ENCODE measurements around the gene HLF.
"Not testable (repeated sequence)": the region's sequence is repeated elsewhere in the genome, so short reads cannot be mapped to it uniquely, and the experiment has no call there.

The HLF gene

DNA sequence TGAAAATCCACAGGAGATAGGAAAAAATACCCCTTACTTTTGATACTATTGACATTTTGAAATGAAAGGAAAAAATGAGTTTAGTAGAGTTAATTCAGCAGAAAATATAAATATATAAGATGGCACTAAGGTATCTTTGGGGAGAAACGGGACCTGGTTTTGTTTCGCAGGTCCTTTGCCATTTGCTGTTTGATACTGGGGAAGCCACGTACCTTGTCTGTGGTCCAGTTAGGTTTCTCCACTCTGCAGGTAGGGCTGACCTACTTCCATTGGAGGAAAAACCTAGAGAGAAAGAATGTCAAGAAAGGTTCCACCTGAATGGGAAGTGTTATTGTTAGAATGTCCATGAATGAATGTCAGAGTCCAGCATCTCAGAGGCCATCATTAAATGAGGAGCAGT, 48.1 kb downstream of the HLF start:
- DNase-seq (ENCODE audit: low spot score), result no peak

- DNase-seq (ENCODE audit: low spot score), result no peak
Measured at GRCh38 chr17:55314061-55314783, 49.5 kb downstream of the HLF start.

- no peak for DNase-seq (ENCODE audit: low spot score)
Measured at GRCh38 chr17:55314784-55315491, 50.2 kb downstream of the HLF start.

DNA sequence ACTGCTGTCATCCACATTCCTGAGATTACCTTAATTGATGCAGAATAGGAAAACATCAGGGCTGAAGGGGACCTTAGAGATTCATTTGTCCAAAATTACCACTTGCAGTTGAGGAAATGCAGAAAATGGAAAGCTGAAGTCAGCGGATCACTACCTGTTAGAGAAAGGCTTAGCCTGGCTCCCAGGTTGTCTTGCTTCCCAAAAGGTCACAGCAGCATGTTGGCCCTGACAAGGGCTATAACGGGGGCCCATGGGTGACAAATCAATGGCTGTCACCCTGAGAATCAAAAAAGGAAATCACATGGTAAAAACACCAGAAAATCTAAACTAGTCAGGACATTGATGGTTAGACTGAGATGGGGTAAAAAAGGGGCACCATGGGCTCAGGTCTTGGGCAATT, 51.7 kb downstream of the HLF start:
- DNase-seq (ENCODE audit: low spot score), result no peak

DNA sequence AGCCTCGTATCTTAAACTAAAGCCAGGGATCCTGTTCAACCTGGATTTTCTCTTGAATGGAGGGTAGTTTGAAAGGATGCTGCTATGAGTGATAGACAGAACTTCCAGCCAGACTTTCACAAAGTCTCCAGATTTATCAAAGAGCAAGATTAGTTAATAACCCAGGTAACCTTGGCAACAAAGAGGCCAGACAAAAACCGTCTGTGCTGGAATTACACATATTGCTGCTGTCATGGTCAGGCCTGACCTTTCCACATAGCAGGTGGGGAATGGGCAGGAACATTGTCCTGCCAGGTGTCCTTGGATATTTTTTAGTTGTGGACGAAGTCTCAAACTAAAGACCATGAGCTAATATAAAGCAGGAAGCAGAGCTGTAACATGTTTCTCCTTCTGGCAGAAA, 52.5 kb downstream of the HLF start:
- DNase-seq (ENCODE audit: low spot score), result no peak

DNA sequence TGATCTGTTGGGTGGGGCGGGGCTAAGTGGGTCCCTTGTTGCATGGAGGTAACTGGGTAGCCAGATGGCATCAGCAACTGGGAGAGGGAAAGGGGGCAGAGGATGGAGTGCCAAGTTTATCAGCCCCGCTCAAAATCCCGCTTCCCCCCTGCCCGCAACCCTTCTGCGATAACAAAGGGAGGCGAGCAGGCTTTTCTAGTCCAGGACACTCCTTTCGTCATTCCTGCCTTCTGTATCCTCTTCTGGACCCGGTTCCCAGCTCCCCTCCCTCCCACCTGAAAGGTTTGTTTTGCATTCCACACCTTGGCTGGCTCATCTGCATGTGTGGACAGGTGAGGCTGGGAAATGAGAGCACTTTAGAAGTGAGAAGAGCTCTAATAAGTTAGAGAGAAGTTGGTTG, 53.3 kb downstream of the HLF start:
- no peak for DNase-seq (ENCODE audit: low spot score)

GRCh38 chr17:55318715-55319487, 54.1 kb downstream of the HLF start:
- DNase-seq (ENCODE audit: low spot score), result no peak

- DNase-seq (ENCODE audit: low spot score), result no peak
Measured at GRCh38 chr17:55319933-55320593, 55.3 kb downstream of the HLF start.

DNA sequence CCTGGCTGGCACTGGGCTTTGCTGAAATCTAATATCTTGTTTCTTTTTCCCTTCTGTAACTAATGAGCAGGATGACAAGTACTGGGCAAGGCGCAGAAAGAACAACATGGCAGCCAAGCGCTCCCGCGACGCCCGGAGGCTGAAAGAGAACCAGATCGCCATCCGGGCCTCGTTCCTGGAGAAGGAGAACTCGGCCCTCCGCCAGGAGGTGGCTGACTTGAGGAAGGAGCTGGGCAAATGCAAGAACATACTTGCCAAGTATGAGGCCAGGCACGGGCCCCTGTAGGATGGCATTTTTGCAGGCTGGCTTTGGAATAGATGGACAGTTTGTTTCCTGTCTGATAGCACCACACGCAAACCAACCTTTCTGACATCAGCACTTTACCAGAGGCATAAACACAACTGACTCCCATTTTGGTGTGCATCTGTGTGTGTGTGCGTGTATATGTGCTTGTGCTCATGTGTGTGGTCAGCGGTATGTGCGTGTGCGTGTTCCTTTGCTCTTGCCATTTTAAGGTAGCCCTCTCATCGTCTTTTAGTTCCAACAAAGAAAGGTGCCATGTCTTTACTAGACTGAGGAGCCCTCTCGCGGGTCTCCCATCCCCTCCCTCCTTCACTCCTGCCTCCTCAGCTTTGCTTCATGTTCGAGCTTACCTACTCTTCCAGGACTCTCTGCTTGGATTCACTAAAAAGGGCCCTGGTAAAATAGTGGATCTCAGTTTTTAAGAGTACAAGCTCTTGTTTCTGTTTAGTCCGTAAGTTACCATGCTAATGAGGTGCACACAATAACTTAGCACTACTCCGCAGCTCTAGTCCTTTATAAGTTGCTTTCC, 56.0 kb downstream of the HLF start:
- no peak for DNase-seq (ENCODE audit: low spot score)

DNA sequence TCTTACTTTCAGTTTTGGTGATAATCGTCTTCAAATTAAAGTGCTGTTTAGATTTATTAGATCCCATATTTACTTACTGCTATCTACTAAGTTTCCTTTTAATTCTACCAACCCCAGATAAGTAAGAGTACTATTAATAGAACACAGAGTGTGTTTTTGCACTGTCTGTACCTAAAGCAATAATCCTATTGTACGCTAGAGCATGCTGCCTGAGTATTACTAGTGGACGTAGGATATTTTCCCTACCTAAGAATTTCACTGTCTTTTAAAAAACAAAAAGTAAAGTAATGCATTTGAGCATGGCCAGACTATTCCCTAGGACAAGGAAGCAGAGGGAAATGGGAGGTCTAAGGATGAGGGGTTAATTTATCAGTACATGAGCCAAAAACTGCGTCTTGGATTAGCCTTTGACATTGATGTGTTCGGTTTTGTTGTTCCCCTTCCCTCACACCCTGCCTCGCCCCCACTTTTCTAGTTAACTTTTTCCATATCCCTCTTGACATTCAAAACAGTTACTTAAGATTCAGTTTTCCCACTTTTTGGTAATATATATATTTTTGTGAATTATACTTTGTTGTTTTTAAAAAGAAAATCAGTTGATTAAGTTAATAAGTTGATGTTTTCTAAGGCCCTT, 56.8 kb downstream of the HLF start:
- DNase-seq (ENCODE audit: low spot score), result no peak

- no peak for DNase-seq (ENCODE audit: low spot score)
Measured at GRCh38 chr17:55322453-55322985, 57.8 kb downstream of the HLF start.

DNA sequence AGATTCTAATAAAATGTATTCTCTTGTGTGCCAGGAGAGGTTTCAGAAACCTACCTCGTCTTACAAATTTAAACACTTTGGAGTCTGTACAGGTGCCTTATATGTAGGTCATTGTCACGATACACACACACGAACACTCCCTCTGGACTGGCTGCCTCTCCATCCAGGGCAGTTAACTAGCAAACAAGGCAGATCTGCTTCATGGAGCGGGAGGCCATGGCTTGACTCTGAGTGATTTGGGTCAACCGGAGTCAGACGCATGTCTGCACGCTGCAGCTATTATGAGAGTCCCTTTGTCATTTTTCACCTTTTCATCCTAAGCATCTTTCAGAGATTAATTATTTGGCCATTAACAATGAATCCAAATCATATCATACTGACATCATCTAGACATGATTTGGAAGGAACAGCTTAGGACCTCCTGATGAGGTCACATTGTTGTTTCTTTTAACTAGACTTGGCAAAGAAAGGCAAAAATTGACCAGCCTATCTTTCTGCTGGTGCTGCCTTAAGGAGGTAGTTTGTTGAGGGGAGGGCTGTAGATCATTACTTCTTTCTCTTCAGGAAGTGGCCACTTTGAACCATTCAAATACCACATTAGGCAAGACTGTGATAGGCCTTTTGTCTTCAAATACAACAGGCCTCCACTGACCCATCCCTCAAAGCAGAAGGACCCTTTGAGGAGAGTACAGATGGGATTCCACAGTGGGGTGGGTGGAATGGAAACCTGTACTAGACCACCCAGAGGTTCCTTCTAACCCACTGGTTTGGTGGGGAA, 58.9 kb downstream of the HLF start:
- no peak for DNase-seq (ENCODE audit: low spot score)

- no peak for DNase-seq (ENCODE audit: low spot score)
Measured at GRCh38 chr17:55324296-55324978, 59.7 kb downstream of the HLF start.

- no peak for DNase-seq (ENCODE audit: low spot score)
Measured at GRCh38 chr17:55325406-55325805, 60.6 kb downstream of the HLF start.

- no peak for DNase-seq (ENCODE audit: low spot score)
Measured at GRCh38 chr17:55326030-55326429, 61.3 kb downstream of the HLF start.

GRCh38 chr17:55327225-55328088, 62.7 kb downstream of the HLF start:
- no peak for DNase-seq (ENCODE audit: low spot score)

- DNase-seq (ENCODE audit: low spot score), result not testable (repeated sequence)
Measured at GRCh38 chr17:55328514-55328913, 63.8 kb downstream of the HLF start.

GRCh38 chr17:55330344-55330933, 65.7 kb downstream of the HLF start:
- no peak for DNase-seq (ENCODE audit: low spot score)

Measured in cerebellar cortex (tissue), 1 donor.